Neuronal stem cell (in vitro differentiated cells): Measurements from ENCODE around the gene SULT1A1.
"Not testable (repeated sequence)": the region's sequence is repeated elsewhere in the genome, so short reads cannot be mapped to it uniquely, and the experiment has no call there.

Source experiments
- DNase-seq: peaks from one replicate; pipeline ENCODE4 v3.0.0-alpha.2; 2013; ENCODE audit warnings: low spot score
- H2AFZ ChIP-seq: one replicate; pipeline ENCODE4 v1.6.1; 2013; ENCODE audit warnings: mild to moderate bottlenecking, low read length, inconsistent platforms
- H2AK5ac ChIP-seq: 2 replicates; pipeline ENCODE4 v1.6.1; 2013; ENCODE audit warnings: low read depth, mild to moderate bottlenecking, inconsistent platforms, low read length, moderate library complexity, mixed read lengths
- H2BK120ac ChIP-seq: 2 replicates; pipeline ENCODE4 v1.6.1; 2013; ENCODE audit warnings: low read depth, mild to moderate bottlenecking, inconsistent platforms, low read length, moderate library complexity, mixed read lengths
- H2BK12ac ChIP-seq: one replicate; pipeline ENCODE4 v1.6.1; 2013; ENCODE audit warnings: low read length, inconsistent platforms
- H2BK15ac ChIP-seq: 2 replicates; pipeline ENCODE4 v1.6.1; 2013; ENCODE audit warnings: mild to moderate bottlenecking, low read length, inconsistent platforms, mixed read lengths
- H2BK5ac ChIP-seq: one replicate; pipeline ENCODE4 v1.6.1; 2013; ENCODE audit warnings: inconsistent platforms, mild to moderate bottlenecking, low read length, moderate library complexity
- H3K14ac ChIP-seq: one replicate; pipeline ENCODE4 v1.6.1; 2013; ENCODE audit warnings: low read length, inconsistent platforms
- H3K18ac ChIP-seq: 2 replicates; pipeline ENCODE4 v1.6.1; 2013; ENCODE audit warnings: low read length, inconsistent platforms
- H3K23ac ChIP-seq: 2 replicates; pipeline ENCODE4 v1.6.1; 2013; ENCODE audit warnings: low read depth, mild to moderate bottlenecking, mixed read lengths, low read length, inconsistent platforms; ENCODE audit not compliant: poor library complexity
- H3K27ac ChIP-seq: replicated peaks from 3 replicates; pipeline ENCODE4 v1.5.1; 2013; ENCODE audit warnings: low read length, inconsistent platforms
- H3K27me3 ChIP-seq, 3 experiments: 2 replicates each; pipeline ENCODE4 v1.6.1; 2013; ENCODE audit warnings: low read length in 3 of 3, mild to moderate bottlenecking in 2 of 3, inconsistent platforms in 1 of 3, low read depth in 1 of 3, mixed read lengths in 1 of 3, moderate library complexity in 1 of 3; ENCODE audit not compliant: control insufficient read depth in 3 of 3, insufficient read depth in 3 of 3
- H3K36me3 ChIP-seq, 2 donors: replicated peaks in 1 of 2; 2 replicates each; pipeline ENCODE4 v1.6.1; 2013; ENCODE audit warnings: low read length in 2 of 2; ENCODE audit not compliant: control insufficient read depth in 2 of 2, insufficient read depth in 2 of 2
- H3K4ac ChIP-seq: 2 replicates; pipeline ENCODE4 v1.6.1; 2013; ENCODE audit warnings: inconsistent platforms, mild to moderate bottlenecking, low read length, moderate library complexity
- H3K4me1 ChIP-seq, 2 donors: 1 replicate in 1 of 2; 2 replicates in 1 of 2; pipeline ENCODE4 v1.6.1; 2013; ENCODE audit warnings: low read length in 2 of 2, low read depth in 1 of 2; ENCODE audit not compliant: control insufficient read depth in 2 of 2, insufficient read depth in 1 of 2
- H3K4me2 ChIP-seq: one replicate; pipeline ENCODE4 v1.6.1; 2013; ENCODE audit warnings: mild to moderate bottlenecking, low read length, inconsistent platforms; ENCODE audit not compliant: insufficient read depth, poor library complexity, severe bottlenecking
- H3K4me3 ChIP-seq, 2 donors: 2 replicates each; pipeline ENCODE4 v1.5.1; 2013; ENCODE audit warnings: low read length in 2 of 2, mild to moderate bottlenecking in 2 of 2, inconsistent platforms in 1 of 2, moderate library complexity in 1 of 2
- H3K79me1 ChIP-seq: one replicate; pipeline ENCODE4 v1.6.1; 2013; ENCODE audit warnings: low read depth, mild to moderate bottlenecking, inconsistent platforms, low read length, moderate library complexity
- H3K9ac ChIP-seq: one replicate; pipeline ENCODE4 v1.6.1; 2013; ENCODE audit warnings: mild to moderate bottlenecking, low read depth, low read length, inconsistent platforms; ENCODE audit not compliant: poor library complexity
- H3K9me3 ChIP-seq, 2 donors: replicated peaks in 1 of 2; 2 replicates each; pipeline versions ENCODE3 to v1.6.1; 2013; ENCODE audit warnings: low read length in 2 of 2, mild to moderate bottlenecking in 2 of 2, inconsistent platforms in 1 of 2, low read depth in 1 of 2, mixed read lengths in 1 of 2, moderate library complexity in 1 of 2; ENCODE audit not compliant: control insufficient read depth in 2 of 2, insufficient read depth in 1 of 2
- H4K8ac ChIP-seq: one replicate; pipeline ENCODE4 v1.6.1; 2013; ENCODE audit warnings: low read depth, mild to moderate bottlenecking, inconsistent platforms, low read length, moderate library complexity
- H4K91ac ChIP-seq: one replicate; pipeline ENCODE4 v1.6.1; 2013; ENCODE audit warnings: low read length, low read depth, mild to moderate bottlenecking, inconsistent platforms; ENCODE audit not compliant: poor library complexity
- WGBS, 2 donors: extraction: QIAGEN DNeasy Blood & Tissue Kit; methylation state at CpG; one replicate each; pipeline ENCODE4 v1.1.7; 2013; ENCODE audit warnings: missing lambda C conversion rate in 2 of 2, mixed read lengths in 1 of 2; ENCODE audit not compliant: insufficient read length in 2 of 2, insufficient replicate concordance in 1 of 2; ENCODE audit errors: extremely low coverage in 2 of 2; 5-methylcytosine and 5-hydroxymethylcytosine counted together

SULT1A1 gene

DNA sequence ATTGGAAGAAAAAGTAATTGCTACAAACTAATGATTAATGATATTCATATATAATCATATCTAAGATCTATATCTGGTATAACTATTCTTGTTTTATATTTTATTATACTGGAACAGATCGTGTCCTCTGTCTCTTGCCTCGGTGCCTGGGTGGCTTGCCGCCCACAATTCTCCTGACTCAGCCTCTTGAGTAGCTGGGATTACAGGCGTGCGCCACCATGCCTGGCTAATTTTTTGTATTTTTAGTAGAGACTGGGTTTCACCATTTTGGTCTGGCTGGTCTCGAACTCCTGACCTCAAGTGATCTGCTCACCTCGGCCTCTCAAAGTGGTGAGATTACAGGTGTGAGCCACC lies 6.4 kb upstream of the SULT1A1 start:
- not testable (repeated sequence) for H3K4me2 ChIP-seq, H3K27ac ChIP-seq, DNase-seq, H3K4me1 ChIP-seq, H4K8ac ChIP-seq, H2BK120ac ChIP-seq, H3K79me1 ChIP-seq, H2AFZ ChIP-seq, H4K91ac ChIP-seq, H3K9me3 ChIP-seq, H3K27me3 ChIP-seq, H2BK15ac ChIP-seq, H3K4me3 ChIP-seq, H3K23ac ChIP-seq, H2BK5ac ChIP-seq, H3K9ac ChIP-seq, H3K36me3 ChIP-seq, H3K18ac ChIP-seq, H3K4ac ChIP-seq, H3K14ac ChIP-seq, H2BK12ac ChIP-seq, H2AK5ac ChIP-seq
- WGBS, 2 donors = no CpG with 5 or more reads among the region's 7 CpGs

DNA sequence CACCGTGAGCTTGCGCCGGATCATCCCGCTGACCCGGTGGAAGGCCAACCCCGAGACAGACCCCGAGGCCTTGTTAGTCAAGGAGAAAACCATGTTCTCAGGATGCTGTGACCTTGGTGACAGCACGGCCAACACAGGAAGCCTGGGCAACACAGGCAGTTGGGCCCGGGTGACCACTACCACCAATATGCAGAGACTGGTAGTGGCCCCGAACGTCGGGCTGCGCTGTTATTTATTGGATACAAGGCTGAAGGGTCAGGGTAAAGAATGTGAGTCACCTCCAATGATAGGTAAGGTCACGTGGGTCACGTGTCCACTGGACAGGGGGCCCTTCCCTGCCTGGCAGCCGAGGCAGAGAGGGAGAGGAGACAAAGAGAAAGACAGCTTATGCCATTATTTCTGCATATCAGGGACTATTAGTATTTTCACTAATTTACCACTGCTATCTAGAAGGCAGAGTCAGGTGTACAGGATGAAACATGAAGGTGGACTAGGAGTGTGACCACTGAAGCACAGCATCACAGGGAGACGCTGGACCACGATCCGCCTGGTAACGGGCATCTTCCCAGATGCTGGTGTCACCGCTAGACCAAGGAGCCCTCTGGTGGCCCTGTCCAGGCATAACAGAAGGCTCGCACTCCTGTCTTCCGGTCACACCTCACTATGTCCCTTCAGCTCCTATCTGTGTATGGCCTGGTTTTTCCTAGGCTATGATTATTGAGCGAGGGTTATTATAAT lies 5.8 kb upstream of the SULT1A1 start:
- H4K91ac ChIP-seq, DNase-seq, H3K4me2 ChIP-seq, H2AFZ ChIP-seq, H3K27me3 ChIP-seq, H4K8ac ChIP-seq, H3K27ac ChIP-seq, H3K18ac ChIP-seq, H2BK120ac ChIP-seq, H2BK12ac ChIP-seq, H2BK5ac ChIP-seq, H3K4me3 ChIP-seq, H2BK15ac ChIP-seq, H2AK5ac ChIP-seq, H3K23ac ChIP-seq, H3K9ac ChIP-seq, H3K36me3 ChIP-seq, H3K9me3 ChIP-seq, H3K4me1 ChIP-seq, H3K4ac ChIP-seq, H3K14ac ChIP-seq, H3K79me1 ChIP-seq: not testable (repeated sequence)
- WGBS, 2 donors = no CpG with 5 or more reads among the region's 24 CpGs

DNA sequence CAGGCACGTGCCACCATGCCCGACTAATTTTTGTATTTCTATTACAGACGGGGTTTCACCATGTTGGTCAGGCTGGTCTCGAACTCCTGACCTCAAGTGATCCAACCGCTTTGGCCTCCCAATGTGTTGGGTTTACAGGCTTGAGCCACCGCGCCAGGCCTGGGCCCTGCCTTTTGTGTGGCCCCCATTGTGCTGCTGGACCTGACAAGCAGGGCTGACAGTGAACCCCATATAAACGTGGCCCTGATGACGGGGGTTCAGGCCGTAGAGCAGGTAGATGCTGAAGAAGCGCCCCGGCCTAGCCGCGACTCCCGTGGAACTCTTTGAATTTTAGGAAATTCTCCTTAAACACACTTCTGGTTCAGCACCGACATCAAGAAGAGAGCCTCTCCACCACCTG lies 4.7 kb upstream of the SULT1A1 start:
- not testable (repeated sequence) for H3K4me1 ChIP-seq, H3K27ac ChIP-seq, H2BK120ac ChIP-seq, H3K4ac ChIP-seq, H3K14ac ChIP-seq, H2BK12ac ChIP-seq, H2AK5ac ChIP-seq, H3K27me3 ChIP-seq, H4K91ac ChIP-seq, H2BK15ac ChIP-seq, H2AFZ ChIP-seq, H3K36me3 ChIP-seq, H3K9me3 ChIP-seq, H3K4me3 ChIP-seq, H3K4me2 ChIP-seq, H3K9ac ChIP-seq, H3K79me1 ChIP-seq, H3K23ac ChIP-seq, H2BK5ac ChIP-seq, H3K18ac ChIP-seq, H4K8ac ChIP-seq, DNase-seq
- no CpG with 5 or more reads among the region's 16 CpGs for WGBS, 2 donors

DNA sequence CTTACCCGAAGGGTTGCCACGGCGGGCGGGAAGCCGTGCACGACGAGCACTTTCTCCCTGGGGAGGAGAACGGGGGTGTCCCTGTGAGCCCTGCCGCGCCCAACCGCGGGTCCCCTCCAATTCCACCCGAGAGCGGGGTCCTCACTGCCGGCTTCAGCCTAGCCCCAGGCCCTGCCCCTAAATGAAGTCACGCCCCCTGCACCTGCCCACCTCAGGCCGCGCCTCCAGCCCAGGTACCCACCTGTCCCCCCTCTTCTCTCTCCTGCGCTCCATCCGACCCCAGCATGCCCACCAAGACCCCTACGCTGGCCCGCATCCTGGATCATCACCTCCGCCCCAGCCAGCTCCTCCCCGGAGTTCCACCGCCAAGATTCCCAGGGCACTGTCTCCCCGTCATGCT lies 4.1 kb upstream of the SULT1A1 start:
- not testable (repeated sequence) for DNase-seq, H3K27me3 ChIP-seq
- no CpG with 5 or more reads among the region's 26 CpGs for WGBS, 2 donors

More for the DNA sequence above, 4.1 kb upstream of the SULT1A1 start:
- H2BK120ac ChIP-seq, H3K27ac ChIP-seq, H3K4ac ChIP-seq, H2AFZ ChIP-seq, H3K4me2 ChIP-seq, H2BK15ac ChIP-seq, H3K23ac ChIP-seq, H3K18ac ChIP-seq, H2BK12ac ChIP-seq, H2BK5ac ChIP-seq, H2AK5ac ChIP-seq, H3K4me1 ChIP-seq, H3K9ac ChIP-seq, H3K36me3 ChIP-seq, H4K91ac ChIP-seq, H4K8ac ChIP-seq, H3K4me3 ChIP-seq, H3K14ac ChIP-seq, H3K9me3 ChIP-seq, H3K79me1 ChIP-seq: not testable (repeated sequence)
